Testis (tissue), 3 donors: Measurements from ENCODE around the gene DDC. TPM values are rescaled to one million over a fixed set of nuclear protein-coding genes. Genes with fewer than 3 reads are reported as not detected.

ENCODE experiments used
- DNase-seq: peaks from one replicate; pipeline ENCODE4 v3.0.0-alpha.2; 2019
- H3K27ac ChIP-seq, 2 donors: fragments of 200-600 bp; sonication (generic); one replicate each; pipeline ENCODE4 v1.5.1; 2019
- H3K27me3 ChIP-seq: fragments of 200-600 bp; sonication (generic); one replicate; pipeline ENCODE4 v1.5.1; 2019
- H3K36me3 ChIP-seq: fragments of 200-600 bp; sonication (generic); one replicate; pipeline ENCODE4 v1.5.1; 2017; ENCODE audit warnings: low read depth; ENCODE audit errors: missing control alignments
- H3K4me1 ChIP-seq: fragments of 200-600 bp; sonication (generic); one replicate; pipeline ENCODE4 v1.5.1; 2019
- H3K4me3 ChIP-seq, 2 donors: fragments of 200-600 bp; sonication (generic); one replicate each; pipeline ENCODE4 v1.5.1; 2017 to 2019
- H3K9me3 ChIP-seq: fragments of 200-600 bp; sonication (generic); one replicate; pipeline ENCODE4 v1.5.1; 2017
- CTCF ChIP-seq, 3 experiments: fragments of 450-650 bp in 2 of 3; fragments of 200-600 bp in 1 of 3; sonication (generic) in 1 of 3; IDR thresholded peaks; one replicate each; pipeline ENCODE4 v1.5.1; 2016 to 2019; ENCODE audit warnings: antibody characterized with exemption in 3 of 3, mild to moderate bottlenecking in 2 of 3, moderate library complexity in 1 of 3
- POLR2A ChIP-seq: fragments of 450-650 bp; IDR thresholded peaks from one replicate; pipeline ENCODE4 v1.6.1; 2017; ENCODE audit warnings: antibody characterized with exemption, mild to moderate bottlenecking, moderate library complexity
- WGBS, 2 donors: methylation state at CpG; one replicate each; pipeline ENCODE4 v1.1.5; 2018; 5-methylcytosine and 5-hydroxymethylcytosine counted together
- intact Hi-C: fragments of 100-400 bp; cut with DNase I; formaldehyde crosslinking; loops from one replicate; pipeline ENCODE4 v1.15.1; 2023; ENCODE audit warnings: low total_unique reads
- polyA plus RNA-seq: library from polyadenylated mRNA; stranded (reverse); fragments of 350-450 nt; fragmentation: Illumina TruSeq; extraction: RNeasy Lipid Tissue Mini Kit (QIAGEN cat#74804); gene quantifications from one replicate; pipeline ENCODE4 v1.2.3, GENCODE V29; 2014; ENCODE audit warnings: low read depth, low replicate concordance; ENCODE audit not compliant: insufficient read depth
- total RNA-seq, 2 donors: library from RNA; depleted of rRNA; stranded (reverse); fragments of >200 nt; gene quantifications; one replicate each; pipeline ENCODE4 v1.2.3, GENCODE V29; 2016

The DDC gene
- total and polyA plus RNA-seq, 3 donors from 2014 or later: 1.2 to 4.1 (median 3.3) TPM

- intact Hi-C loops: no loop called here
- 80 to 85% methylated on average over 3 of the region's 3 CpGs for WGBS, 2 donors
- DNase-seq: no peak
- no peaks in the 10 kb centered on the region for H3K27me3 ChIP-seq
- H3K36me3 ChIP-seq: no peaks in the 10 kb centered on the region
- H3K9me3 ChIP-seq: no peaks in the 10 kb centered on the region
- TF ChIP-seq CTCF (IDR thresholded peaks at IDR 0.05): no peak
- no peak for TF ChIP-seq POLR2A
- no peak overlapping the region for H3K4me3 ChIP-seq
- H3K27ac ChIP-seq: no peak overlapping the region
- no peaks in the 10 kb centered on the region for H3K4me1 ChIP-seq
These were observed 128.9 kb downstream of the DDC start for GRCh38 chr7:50436133-50436806.

- no peak for DNase-seq
- Histone ChIP-seq H3K27ac (no peak overlapping the region), H3K4me1 (no peaks in the 10 kb centered on the region), H3K27me3 (no peaks in the 10 kb centered on the region), H3K4me3 (no peak overlapping the region), H3K9me3 (no peaks in the 10 kb centered on the region), H3K36me3 (no peaks in the 10 kb centered on the region)
- WGBS, 2 donors: 78 to 82% methylated on average over 4 of the region's 4 CpGs
- intact Hi-C loops: no loop called here
- TF ChIP-seq POLR2A: no peak
- no peak for TF ChIP-seq CTCF (IDR thresholded peaks at IDR 0.05)
These were observed 133.4 kb downstream of the DDC start for GRCh38 chr7:50431722-50432305.

GRCh38 chr7:50431316-50431715 is 133.9 kb downstream of the DDC start:
- 88 to 91% methylated on average over 2 of the region's 2 CpGs for WGBS, 2 donors
- H3K4me3 ChIP-seq: no peak overlapping the region
- DNase-seq: no peak
- TF ChIP-seq CTCF (IDR thresholded peaks at IDR 0.05): no peak
- TF ChIP-seq POLR2A: no peak
- no peak overlapping the region for H3K27ac ChIP-seq
- no peaks in the 10 kb centered on the region for H3K36me3 ChIP-seq
- H3K27me3 ChIP-seq: no peaks in the 10 kb centered on the region
- H3K9me3 ChIP-seq: no peaks in the 10 kb centered on the region
- intact Hi-C loops: no loop called here
- no peaks in the 10 kb centered on the region for H3K4me1 ChIP-seq

GRCh38 chr7:50428911-50429310 is 136.3 kb downstream of the DDC start:
- intact Hi-C loops: no loop called here
- TF ChIP-seq POLR2A: no peak
- TF ChIP-seq CTCF (IDR thresholded peaks at IDR 0.05): no peak
- Histone ChIP-seq H3K4me3 (no peak overlapping the region), H3K36me3 (no peaks in the 10 kb centered on the region), H3K27me3 (no peaks in the 10 kb centered on the region), H3K27ac (no peak overlapping the region), H3K4me1 (no peaks in the 10 kb centered on the region), H3K9me3 (no peaks in the 10 kb centered on the region)
- WGBS, 2 donors: 63 to 80% methylated on average over 3 of the region's 3 CpGs
- no peak for DNase-seq

GRCh38 chr7:50427518-50427917 is 137.7 kb downstream of the DDC start:
- no peaks in the 10 kb centered on the region for H3K27me3 ChIP-seq
- 88 to 92% methylated on average over 2 of the region's 2 CpGs for WGBS, 2 donors
- no peaks in the 10 kb centered on the region for H3K36me3 ChIP-seq
- H3K4me3 ChIP-seq: no peak overlapping the region
- no peaks in the 10 kb centered on the region for H3K4me1 ChIP-seq
- H3K9me3 ChIP-seq: no peaks in the 10 kb centered on the region
- TF ChIP-seq POLR2A: no peak
- TF ChIP-seq CTCF (IDR thresholded peaks at IDR 0.05): no peak
- no peak for DNase-seq
- intact Hi-C loops: no loop called here
- no peak overlapping the region for H3K27ac ChIP-seq
